GM23248 (cell line): ENCODE results near the gene NXPH4.

Experiments
- EZH2 ChIP-seq: fragments of 200-600 bp; sonication (generic); IDR thresholded peaks from 2 replicates; pipeline ENCODE4 v1.6.1; 2018; ENCODE audit warnings: antibody characterized with exemption, mild to moderate bottlenecking; ENCODE audit not compliant: insufficient read depth, poor library complexity, severe bottlenecking
- EZH2phosphoT487 ChIP-seq: fragments of 200-600 bp; sonication (generic); IDR thresholded peaks from 2 replicates; pipeline ENCODE4 v1.6.1; 2018; ENCODE audit warnings: antibody characterized with exemption, moderate library complexity, mild to moderate bottlenecking, low read depth; ENCODE audit not compliant: insufficient read depth

GRCh38 chr12:57255916-57256315 is 39.3 kb downstream of the NXPH4 start:
- TF ChIP-seq EZH2phosphoT487 (no peak), EZH2 (no peak)
